NCI-H1092 treated with DMSO at 0.1 percent for 48 hours (cell line): ENCODE data around the gene CCDC188.

Source experiments
- DNase-seq: peaks from one replicate; lab custom pipeline; 2025; lab: John Stamatoyannopoulos, UW

CCDC188 gene

DNA sequence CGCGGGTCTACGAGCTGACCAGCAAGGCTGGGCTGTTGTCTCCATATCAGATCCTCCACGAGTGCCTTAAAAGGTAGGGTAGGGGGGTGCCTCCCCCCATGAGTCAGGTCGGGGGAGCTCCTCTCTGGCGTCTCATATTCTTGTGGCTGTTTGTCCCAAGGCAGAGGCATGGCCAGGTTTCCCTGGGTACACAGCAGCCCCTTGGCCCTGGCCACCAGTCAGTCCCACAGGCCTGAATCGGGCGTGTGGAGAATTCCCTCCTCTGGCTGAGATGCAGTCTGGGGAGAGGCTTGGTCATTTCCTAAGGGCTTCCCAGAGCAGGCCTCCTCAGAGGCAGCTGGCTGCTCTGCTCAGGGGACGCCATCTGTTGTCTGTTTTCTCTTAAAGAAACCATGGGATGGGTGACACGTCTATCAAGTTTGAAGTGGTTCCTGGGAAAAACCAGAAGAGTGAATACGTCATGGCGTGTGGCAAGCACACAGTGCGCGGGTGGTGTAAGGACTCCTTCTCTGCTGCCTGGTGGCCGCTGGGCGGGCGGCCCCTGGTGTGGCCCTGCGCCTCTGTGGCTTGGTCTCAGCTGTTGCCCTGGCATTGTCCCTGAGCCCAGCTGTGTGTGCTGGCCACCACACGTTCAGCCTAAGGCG is 44.5 kb downstream of the CCDC188 start:
- DNase-seq: no peak

DNA sequence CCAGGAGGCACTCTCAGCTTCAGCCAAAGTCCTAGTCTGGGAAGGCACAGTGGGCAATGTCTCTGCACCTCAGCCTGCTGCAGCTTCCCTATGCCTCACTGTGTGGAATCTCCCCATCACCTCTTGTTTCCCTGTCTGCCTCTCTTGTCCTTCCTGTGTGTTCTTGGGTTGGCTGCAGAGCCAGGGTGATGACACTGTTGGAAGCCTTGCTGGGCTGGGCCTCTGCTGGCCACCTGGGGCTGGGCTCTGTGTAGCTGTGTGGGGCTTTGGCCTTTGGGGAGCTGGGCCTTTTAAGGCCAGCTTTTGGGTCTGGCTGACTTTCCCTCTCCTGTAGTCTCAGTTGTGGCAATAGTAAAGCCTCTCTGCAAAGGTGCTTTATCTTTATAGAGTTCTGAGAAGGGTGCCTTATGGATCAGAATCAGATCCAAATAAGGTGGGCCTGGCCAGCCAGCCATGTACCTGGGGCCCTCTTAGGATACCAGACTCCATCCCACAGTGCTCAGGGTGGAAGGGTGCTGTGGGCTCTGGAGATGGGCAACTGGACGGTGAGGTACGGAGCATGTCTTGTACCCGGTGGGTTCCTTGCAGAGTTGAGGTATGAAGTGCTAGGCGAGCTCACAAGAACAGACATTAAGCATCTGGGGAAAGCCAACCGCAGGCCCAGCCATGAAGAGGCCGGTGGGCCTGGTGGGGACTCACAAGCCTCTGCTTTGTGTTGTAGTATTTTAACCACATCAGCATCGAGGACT is 45.2 kb downstream of the CCDC188 start:
- DNase-seq: no peak

DNA sequence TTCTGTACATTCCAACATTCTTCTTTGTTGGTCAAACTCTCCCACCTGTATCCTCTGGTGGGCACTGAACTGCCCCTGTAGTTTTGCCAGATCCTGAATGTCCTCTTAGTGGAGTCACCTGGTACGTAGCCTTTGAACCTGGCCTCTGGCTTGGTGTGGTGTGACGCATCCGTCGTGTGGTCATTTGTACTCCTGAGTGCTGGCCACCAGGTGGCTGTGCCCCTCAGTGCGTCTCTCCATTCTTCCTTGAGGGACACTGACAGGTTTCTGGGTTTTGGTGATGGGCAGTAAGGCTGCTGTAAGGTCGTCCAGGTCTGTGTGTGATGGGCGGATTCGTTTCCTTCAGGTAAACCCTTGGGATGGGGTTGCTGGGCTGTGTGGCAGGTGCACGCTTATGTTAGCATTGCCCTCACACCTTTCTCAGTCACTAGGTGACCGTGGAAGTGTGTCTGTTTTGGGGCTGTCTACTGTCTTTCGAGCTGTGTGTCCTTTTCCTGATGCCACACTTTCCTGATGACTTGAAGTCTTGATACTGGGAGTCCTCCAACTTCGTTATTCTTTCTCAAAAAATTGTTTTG is 48.6 kb downstream of the CCDC188 start:
- no peak for DNase-seq

DNA sequence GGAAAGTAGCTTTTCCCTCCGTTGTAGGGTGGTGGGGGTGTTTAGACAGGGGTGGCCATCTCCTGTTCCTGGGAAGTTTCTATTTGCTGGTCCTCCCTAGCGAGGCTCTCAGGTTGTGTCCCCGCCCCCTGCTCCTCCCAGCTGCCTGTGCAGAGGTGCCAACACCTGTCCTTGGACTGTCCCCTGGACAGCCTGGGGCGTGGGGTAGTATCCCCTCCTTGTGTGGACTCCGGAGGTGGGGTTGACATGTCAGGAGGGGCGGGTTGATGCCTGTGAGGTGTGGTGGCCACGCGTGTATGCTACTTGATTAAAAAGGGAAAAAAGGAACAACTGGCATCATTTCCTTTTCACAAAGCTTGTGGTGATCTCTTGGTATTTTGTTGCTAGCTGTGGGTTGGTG is 49.2 kb downstream of the CCDC188 start:
- DNase-seq: no peak

DNA sequence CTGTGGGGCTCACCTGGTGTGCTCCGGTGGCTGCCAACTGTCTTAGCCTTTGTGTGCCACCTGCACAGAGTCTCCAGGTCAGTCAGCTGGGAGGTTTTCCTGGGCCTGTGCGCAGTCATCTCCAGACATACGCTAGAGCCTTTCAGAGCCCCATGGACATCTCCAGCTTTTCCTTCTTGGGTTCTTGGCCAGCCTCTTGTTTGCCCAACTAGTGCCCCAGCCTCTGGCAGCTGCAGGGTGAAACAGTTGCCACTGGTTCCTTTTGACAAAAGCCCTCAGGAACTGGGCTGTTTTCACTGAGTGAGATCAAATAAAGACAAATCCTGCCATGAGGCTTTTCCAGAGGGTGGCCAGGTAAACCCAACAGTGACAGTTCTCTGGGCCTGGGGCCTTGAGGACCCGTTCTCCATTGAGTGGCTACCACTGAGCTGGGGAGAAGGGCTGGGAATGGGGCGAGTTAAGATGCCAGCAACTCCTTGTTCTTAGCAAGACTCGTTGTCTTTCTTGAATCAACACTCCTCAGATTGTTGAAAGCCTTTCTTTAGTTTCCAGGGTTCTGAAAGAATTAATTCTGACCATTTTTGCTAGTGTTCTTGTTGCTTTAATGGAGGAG is 51.6 kb downstream of the CCDC188 start:
- no peak for DNase-seq
